ENCODE results near the gene TBXT.
"Not testable (repeated sequence)": the region's sequence is repeated elsewhere in the genome, so short reads cannot be mapped to it uniquely, and the experiment has no call there.

Gene TBXT, protein sequence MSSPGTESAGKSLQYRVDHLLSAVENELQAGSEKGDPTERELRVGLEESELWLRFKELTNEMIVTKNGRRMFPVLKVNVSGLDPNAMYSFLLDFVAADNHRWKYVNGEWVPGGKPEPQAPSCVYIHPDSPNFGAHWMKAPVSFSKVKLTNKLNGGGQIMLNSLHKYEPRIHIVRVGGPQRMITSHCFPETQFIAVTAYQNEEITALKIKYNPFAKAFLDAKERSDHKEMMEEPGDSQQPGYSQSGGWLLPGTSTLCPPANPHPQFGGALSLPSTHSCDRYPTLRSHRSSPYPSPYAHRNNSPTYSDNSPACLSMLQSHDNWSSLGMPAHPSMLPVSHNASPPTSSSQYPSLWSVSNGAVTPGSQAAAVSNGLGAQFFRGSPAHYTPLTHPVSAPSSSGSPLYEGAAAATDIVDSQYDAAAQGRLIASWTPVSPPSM

DNA sequence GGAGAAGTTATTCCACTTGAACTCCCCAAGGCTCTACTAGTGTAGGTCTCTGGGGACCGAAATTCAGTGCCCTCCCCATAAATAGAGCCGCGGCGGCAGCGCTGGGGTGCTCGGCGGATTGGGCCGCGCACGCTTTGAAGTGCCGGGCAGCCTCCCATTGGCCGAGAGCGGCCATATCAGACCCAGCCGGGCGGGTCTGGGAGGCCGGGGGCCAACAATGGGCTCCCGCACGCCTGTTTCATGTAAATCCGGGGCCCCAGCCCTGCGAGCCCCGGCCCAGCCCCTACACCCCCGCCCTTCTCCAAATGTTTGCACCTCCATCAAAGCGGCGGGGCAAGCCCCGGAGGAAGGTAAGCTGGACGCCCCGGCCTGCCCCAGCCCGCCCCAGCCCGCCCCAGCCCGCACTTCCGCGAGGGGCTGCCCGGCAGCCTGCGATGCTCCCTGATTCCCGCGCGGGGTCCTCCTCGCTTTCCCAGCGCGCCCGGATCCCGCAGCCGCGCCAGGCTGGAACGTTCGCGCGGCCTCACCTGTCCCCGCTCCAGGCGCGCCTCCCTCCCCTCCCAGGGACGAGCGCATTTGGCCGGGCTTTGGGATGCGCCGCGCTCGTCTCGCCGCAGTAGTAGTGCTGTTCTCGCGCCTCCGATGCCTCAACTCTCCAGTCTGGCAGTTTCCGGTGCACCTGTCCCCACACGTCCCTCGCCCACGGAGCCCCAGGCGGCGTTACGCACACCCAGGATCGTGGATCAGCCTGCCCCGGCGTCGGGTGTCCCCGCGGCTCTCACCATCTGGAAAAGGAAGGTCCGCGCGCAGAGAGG lies at the start of gene TBXT:
TBXT (minus strand) TSS at position 51 of the 815 bp plus-strand sequence. CDS start 260 bp downstream, outside the sequence.
- no peak for DNase-seq

DNA sequence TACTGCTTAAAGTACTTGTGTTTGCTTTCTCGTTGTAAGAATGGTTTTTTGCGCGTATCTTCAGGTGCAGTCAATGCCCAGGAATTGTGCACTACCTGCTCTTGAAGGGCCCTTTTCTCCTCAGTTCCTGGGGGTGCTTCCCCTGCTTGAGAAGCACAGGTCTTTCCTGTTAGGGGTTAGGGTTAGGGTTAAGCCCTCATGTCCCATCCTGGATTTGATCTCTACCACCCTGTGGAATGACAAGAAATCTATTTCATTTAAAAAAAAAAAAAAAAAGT lies 39.6 kb upstream of the TBXT start:
- DNase-seq, result no peak

DNA sequence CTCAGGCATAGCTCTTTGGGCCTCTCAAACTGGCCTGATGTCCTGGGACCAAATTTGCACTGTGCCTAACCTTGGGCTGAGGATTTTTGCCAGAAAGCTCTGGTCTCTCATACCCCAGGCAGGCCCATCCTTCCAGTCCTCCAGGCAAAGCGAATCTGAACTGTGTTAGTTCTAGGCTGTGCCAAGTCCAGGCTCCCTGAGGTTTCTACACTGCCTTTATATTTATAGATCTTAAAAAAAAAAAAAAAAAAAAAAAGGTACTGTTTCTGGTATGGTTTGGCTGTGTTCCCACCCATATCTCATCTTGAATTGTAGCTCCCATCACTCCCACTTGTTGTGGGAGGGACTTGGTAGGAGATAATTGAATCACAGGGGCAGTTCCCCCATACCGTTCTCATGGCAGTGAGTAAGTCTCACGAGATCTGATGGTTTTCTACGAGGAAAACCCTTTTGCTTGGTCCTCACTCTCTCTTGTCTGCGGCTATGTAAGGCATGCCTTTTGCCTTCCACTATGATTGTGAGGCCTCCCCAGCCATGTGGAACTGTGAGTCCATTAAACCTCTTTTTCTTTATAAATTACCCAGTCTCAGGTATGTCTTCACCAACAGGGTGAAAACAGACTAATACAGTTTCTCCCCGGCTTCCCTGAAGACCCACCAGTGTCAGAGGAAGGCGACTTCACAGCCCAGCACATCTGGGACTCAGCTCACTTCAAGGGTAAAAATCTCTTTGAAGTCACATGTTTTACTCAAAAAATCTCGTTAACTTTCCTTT lies 39.0 kb upstream of the TBXT start:
- no peak for DNase-seq

DNA sequence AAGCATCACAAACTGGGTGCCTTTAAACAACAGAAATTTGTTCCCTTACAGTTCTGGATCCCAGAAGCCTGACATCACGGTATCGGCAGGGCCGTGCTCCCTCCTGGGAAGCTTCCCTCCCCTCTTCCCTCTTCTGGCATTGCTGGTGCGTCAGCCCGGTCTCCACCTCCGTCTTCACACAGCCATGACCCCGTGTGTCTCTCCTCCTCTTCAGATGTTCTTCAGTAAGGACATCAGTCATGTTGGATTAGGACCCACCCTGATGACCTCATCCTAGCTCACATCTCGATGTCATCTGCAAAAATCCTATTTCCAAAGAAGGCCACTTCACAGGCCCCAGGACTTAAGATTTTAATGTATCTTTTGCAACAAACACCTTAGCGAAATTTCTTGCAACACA lies 38.4 kb upstream of the TBXT start:
- DNase-seq, result no peak

DNA sequence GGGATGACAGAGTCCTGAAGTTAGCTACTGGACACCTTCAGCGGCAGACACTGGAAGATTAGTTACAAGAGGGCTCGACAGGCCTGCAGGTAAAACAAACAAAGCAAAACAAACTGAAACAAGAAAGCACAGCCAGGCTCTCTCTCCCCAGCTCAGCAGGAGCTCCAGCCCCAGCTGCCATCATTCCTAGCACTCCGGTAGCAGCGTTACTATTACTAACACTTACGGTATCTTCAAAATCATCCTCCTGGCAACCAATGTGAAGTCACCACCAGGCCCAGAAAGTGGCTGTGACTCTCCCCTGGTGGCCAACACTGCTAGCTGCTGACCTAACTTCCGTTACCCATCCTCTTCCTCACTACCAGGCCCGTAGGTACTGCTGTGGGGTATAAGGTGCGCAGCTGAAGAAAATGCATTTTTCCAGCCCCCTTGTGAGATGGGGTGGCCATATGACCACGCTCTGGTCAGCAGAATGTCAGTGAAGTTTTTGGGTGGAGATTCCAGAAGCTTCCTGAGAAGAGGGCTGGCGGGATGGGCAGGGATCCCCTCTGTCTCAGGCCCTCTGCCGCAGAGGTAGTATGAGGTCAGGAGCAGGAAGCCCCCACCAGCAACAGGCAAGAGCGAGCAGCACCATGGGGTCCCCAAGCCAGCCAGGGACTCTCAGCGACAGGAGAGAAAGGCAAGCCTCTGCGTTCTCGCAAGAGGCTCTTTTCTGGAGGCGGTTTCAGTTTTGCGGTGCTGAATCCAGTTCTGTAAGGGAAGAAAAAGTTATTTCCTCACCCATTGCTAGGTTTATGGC lies 37.4 kb upstream of the TBXT start:
- no peak for DNase-seq

DNA sequence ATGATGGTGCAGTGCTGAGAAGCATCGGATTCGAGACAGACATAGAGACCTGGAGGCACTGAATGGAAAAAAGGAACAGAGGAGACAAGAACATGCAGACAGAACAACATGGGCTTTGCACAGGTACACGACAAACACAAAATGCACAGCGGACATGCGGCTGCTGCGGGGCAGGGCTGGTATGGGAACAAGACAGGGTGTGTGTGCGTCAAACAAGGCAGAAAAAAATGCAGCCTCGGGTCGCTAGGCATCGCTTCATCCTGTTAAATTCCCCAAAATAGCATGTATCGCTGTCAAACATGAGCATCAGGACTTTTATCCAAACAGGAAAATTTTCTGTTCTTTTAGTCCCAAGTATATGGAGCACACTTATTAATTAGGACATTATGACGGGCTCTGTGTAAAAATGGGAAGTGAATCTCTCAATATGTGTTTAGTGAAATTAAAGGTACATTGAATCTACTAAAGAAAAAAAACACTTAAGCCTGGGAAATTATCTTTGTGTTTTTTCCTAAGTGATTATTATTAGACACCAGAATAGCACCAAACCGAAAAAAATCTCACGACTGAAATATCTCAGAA lies 36.1 kb upstream of the TBXT start:
- no peak for DNase-seq

DNA sequence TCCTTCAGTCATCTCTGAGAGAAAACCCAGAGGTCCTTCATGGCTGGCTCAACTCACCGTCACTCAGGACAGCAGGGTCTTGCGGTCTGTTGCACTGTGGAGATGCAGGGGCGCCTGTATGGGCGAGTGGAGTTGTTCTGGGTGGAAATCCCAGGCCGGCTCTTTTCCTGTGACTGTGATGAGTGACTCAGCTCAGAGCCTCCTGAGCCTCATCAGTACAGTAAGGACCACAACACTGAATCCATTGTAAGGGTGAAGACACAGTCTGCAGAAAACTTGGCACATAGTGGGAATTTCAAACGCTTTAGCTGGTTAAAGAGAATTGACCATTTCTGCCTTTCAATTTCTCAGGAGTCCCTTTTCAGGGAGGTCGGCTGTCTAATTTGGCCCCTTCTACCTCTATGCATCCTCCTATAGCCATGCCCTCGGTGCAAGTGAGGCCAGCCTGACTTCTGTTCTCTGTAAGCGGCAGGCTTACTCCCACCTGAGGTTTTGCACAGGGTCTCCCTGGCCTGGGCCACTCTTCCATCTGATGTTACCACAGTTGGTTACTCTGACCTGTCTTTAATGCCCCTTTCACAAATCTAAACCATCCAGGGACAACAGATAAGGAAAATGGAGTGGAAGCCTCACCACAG lies 35.5 kb upstream of the TBXT start:
- DNase-seq, result no peak

DNA sequence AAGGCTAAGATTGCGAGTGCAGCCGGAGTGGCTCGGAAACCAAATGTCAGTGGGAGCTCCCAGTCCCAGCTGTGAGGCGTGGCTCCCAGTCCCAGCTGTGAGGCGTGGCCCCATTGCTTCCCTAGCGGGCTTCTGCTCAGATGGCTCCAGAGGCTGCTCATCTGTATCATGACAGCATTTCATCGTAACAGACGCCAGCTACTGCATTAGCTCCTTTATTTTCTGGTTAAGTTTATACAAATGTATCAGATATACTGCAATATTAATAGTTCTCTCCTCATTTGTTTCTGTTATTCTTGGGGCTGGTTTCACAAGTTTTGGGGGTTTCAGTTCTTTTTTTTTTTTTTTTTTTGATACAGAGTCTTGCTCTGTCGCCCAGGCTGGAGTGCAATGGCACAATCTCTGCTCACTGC lies 34.7 kb upstream of the TBXT start:
- DNase-seq, result no peak

DNA sequence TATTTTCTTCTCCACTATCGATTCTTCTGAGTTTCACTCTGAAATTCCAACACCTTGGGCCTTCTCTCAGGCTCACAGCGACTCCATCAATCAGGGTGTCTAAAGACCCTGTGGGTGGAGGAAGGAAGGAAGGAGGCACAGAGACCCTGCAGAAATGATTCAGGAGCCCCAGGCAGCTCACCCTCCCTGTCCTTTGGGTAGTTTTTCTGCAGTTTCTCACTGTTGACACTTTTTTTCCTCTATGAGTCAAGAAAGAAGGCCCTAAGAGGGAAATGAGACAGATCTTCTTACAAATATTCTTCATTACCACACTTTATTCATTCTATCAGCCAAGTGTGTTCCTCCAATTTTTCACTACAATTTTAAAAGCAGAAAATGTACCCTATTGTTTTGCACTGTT lies 34.2 kb upstream of the TBXT start:
- DNase-seq, result no peak

DNA sequence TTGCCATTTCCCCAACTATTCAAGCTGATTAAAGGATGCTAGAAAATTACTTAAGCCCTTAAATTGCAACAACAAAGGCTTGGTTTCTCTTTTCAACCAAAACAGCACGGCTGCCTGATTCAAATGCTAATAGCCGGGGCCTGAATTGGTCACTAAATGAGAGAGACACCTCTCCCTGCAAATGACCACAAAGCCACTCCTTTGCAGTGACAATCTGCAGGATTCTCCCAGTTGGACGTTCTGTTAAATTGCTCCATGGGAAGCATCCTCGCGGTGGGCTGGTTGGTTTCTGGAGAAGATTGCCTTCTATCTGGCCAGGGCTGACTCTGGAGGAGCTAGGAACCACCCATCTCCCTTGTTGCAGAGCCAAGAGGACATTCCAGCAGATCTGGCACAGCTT lies 29.7 kb upstream of the TBXT start:
- no peak for DNase-seq

DNA sequence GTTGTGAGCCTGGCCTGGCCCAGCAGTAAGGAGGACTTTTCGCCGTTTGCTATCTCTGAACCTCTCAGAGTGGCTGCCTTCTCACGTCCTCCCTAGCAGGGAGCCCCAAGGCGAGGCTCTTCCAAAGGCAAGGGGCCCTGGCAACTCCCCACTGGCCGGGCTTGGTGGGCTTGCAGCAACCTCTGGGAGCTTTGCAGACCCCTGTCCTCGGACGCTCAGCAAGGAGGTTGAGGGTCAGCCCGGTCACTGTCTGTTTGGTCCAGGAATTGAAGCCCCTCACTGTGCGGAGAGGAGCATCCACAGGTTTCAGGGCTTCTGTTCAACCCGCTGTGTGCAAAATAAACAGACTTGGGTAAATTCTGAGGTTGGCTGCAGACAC lies 28.2 kb upstream of the TBXT start:
- DNase-seq, result no peak

DNA sequence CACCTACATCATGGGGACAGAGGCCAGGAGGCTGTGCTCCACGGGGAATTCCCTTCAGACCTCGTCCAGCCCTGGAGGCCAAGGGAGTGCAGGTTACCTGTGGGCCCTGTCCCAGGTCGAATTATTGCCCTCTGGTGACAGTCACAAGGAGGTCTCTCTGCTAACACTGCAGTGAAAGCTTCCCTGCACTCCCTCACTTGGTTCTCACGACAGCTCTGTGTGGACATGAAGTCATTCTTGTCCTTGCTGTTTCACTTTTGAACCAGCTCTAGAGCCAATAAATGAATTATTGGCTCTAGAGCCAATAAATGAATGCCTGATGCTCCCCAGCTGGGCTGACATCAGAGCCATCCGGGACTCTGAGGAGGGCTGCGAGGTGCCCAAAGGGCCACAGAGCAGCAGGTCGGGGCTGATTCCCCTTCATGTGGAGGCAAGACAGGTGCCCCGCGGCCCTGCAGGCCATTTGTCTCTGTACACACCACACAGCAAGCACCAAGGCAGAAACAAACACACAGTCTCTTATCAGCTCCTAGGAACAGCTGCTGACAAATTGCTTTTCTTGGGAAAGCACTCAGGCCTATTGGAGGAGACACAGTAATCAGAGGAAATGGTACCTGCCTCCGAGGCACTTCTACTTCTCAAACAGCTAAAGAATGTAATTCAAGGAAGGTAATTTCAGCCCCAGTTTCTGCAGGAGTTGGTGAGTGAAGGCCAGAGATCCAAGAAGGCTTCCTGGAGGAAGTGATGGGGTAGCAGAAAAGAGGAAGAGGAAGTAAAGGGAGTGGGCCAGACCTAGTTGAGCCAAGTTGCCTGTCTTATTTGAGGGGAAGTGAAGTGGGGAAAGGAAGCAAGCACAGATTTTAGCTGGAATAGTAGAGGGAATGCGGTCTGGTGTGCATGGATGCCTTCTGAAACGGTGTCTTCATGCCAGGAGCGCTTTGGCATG lies 27.5 kb upstream of the TBXT start:
- DNase-seq, result no peak

DNA sequence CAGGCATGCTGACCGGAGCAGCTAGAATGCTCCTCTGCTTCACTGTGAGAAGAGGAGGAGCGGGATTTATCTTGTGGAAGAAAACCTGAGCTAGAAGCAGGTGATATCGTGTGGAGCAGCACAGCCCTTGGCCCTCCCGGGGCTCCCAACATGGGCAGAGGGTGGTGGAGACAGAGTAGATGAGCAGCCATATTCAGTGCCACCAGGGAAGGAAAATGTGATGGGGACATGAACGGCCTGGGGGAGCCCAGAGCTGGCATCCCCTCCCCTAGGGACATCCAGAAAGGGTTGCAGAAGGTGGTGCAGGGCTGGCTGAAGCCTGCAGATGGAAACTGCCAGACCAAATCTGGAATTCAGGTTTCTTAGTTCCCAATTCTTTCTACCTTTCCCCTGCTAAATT lies 24.9 kb upstream of the TBXT start:
- DNase-seq, result no peak

DNA sequence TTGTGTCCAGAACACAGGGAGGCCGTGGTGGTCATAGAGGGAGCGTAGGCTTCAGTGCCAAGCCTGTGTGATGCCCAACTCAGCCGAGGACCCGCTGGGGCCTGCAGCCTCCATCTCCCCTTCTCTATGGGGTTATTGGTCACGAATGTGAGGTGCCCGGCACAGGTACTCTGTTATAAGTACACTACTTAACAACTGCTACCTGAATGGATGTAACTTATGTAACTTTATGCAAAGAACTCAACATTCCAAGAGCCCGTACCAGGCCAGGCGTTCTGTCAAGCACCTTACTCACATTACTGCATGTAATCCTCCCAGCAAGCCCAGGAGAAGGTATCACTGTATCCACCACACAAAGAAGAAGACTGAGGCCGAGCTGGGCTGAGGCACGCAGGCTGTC lies 24.5 kb upstream of the TBXT start:
- no peak for DNase-seq

DNA sequence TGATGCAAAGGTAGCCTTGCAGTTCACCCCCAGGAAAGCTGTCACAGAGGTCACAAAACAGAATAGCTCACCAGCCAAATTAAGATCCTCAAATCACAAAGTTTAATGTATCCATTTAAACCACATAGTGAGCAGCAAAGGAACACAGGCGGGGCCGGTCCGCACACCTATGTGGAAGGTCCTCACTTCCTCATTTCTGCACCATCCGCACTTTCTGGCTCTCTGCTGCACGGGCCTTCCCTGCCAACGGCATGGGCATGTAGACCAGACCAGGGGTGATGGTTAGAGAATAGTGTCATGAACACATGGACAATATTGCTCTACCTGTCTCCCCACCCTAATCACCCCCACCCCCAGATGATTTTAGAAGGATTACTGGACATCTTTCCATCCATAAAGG lies 12.1 kb upstream of the TBXT start:
- DNase-seq, result no peak

DNA sequence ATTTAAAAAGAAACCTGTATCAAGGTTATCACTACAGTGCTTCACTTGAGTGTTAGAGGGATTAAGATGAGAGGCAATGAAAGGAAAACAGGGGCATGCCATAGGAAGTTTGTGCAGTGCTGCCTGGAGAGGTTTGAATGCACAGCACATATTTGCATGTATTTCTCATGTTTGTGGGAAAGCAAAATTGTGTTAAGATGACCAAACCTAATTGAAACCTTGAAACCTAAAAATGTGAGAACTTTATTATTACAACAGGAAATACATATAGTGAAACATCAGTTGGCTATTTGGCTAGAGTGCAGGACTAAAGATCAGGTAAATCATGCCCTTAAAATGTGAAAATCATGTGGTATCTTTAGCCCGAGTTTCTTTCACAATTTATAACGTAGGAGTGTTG lies 8.5 kb upstream of the TBXT start:
- DNase-seq, result no peak

DNA sequence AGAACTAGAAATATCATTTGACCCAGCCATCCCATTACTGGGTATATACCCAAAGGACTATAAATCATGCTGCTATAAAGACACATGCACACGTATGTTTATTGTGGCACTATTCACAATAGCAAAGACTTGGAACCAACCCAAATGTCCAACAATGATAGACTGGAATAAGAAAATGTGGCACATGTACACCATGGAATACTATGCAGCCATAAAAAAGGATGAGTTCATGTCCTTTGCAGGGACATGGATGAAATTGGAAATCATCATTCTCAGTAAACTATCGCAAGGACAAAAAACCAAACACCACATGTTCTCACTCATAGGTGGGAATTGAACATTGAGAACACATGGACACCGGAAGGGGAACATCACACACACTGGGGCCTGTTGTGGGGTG lies 7.4 kb upstream of the TBXT start:
- DNase-seq, result not testable (repeated sequence)

DNA sequence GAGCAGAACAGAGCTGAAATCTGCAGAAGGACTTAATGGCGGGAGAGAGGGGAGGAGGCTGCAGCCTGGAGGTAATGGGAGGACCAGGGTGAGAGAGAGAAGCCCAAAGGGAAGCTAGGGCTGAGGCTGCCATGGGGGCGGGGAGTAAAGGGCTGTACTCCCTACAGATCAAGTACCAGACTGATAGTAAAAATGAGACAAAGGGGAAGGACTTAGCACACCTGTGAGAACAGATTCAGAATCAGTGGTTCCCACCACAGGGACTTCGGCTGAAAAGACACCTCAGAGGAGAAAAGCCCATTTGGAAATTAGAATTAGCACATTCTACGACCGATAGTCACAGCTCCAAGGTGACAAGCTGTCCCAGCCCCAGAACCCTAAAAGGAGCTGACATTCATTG lies 6.4 kb upstream of the TBXT start:
- DNase-seq, result no peak

DNA sequence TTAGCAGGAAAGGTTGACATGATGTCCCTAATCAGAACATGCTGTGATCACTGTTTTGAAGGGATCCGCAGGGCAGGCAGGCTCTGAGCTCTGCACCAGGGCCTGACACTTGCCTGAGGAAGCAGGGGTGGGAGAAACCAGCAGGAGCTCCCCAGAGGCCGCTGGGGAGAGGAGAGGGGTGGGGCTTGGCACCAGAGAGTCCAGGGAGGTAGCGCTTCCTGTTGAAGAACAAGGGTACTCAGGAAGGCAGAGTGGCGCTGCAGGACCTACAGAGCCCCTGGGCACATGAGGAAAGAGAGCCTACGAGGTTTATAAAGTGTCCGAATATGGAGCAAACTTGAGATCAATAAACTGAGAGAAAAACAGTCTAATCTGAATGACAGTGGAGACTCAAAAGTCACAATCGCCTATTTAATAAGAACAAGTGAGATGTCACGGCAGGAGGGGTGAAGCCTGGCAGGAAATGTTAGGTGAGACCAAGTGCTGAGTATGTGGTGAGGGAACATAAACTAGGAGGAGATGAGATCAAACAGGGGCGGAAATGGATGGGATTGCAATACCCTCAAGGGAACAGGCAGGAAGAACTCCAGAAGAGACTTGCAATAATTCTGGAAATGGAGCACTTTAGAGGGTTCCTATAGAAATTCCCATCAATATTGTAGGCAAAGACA lies 5.8 kb upstream of the TBXT start:
- no peak for DNase-seq

DNA sequence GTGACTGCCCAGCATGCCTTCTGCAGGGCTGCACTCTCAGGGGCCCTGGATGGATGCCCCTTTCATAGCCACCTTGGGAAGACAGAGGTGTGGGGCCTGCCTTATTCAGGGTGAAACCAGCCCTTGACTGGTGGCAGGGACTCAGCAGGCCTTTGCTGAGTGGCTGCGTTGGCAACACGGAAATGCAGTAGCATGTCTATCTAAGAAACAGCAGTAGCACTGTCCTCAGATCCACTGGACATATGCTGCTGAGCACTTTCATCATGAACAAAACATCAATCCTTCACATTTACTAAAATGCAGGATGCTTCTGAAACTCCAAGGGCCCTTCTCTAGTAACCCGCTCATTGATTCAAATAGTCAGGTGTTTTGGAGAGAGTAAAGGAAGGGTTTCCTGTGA lies 4.9 kb upstream of the TBXT start:
- no peak for DNase-seq
